ENCODE measurements around the gene C3orf22. TPM values are rescaled to one million over a fixed set of nuclear protein-coding genes. Genes with fewer than 3 reads are reported as not detected.

Gene C3orf22
- total RNA-seq, 1 experiment from 2014 or later = not detected

- no peak overlapping the region for H3K4me2 ChIP-seq (ENCODE audit: low read depth, low read length, poor library complexity, severe bottlenecking)
- H3K4me3 ChIP-seq (ENCODE audit: low read length) = no peak overlapping the region
- H2AFZ ChIP-seq (ENCODE audit: low read length) = no peak overlapping the region
These were observed 57.0 kb downstream of the C3orf22 start for GRCh38 chr3:126501736-126502135.

GRCh38 chr3:126501054-126501453 is 57.7 kb downstream of the C3orf22 start:
- H3K4me3 ChIP-seq (ENCODE audit: low read length) = no peak overlapping the region
- DNase-seq = no peak

More at GRCh38 chr3:126501736-126502135, 57.0 kb downstream of the C3orf22 start:
- Histone ChIP-seq H3K9me2 (replicated peaks; ENCODE audit: insufficient read depth, low read length) (no peaks in the 10 kb centered on the region), H4K20me1 (ENCODE audit: insufficient read depth, low read depth, low read length) (no peaks in the 10 kb centered on the region), H3K27me3 (ENCODE audit: low read length) (no peaks in the 10 kb centered on the region), H3K4me1 (ENCODE audit: low read length) (no peaks in the 10 kb centered on the region), H3K9me3 (ENCODE audit: low read length) (no peaks in the 10 kb centered on the region), H3K79me2 (ENCODE audit: low read length) (no peaks in the 10 kb centered on the region), H3K36me3 (ENCODE audit: insufficient read depth, low read length) (no peaks in the 10 kb centered on the region), H3K27ac (ENCODE audit: low read length) (no peak overlapping the region), H3K9ac (ENCODE audit: low read length) (no peak overlapping the region)
- DNase-seq = no peak

GRCh38 chr3:126500016-126500415 is 58.7 kb downstream of the C3orf22 start:
- DNase-seq = no peak
- Histone ChIP-seq H3K9me3 (ENCODE audit: low read length) (no peaks in the 10 kb centered on the region), H3K9me2 (replicated peaks; ENCODE audit: insufficient read depth, low read length) (no peaks in the 10 kb centered on the region)

More at GRCh38 chr3:126501054-126501453, 57.7 kb downstream of the C3orf22 start:
- H3K27me3 ChIP-seq (ENCODE audit: low read length) = no peaks in the 10 kb centered on the region
- no peaks in the 10 kb centered on the region for H4K20me1 ChIP-seq (ENCODE audit: insufficient read depth, low read depth, low read length)
- no peak overlapping the region for H3K4me2 ChIP-seq (ENCODE audit: low read depth, low read length, poor library complexity, severe bottlenecking)
- no peak overlapping the region for H3K27ac ChIP-seq (ENCODE audit: low read length)
- no peaks in the 10 kb centered on the region for H3K9me3 ChIP-seq (ENCODE audit: low read length)
- no peaks in the 10 kb centered on the region for H3K9me2 ChIP-seq (replicated peaks; ENCODE audit: insufficient read depth, low read length)
- H3K79me2 ChIP-seq (ENCODE audit: low read length) = no peaks in the 10 kb centered on the region
- no peak overlapping the region for H2AFZ ChIP-seq (ENCODE audit: low read length)
- H3K36me3 ChIP-seq (ENCODE audit: insufficient read depth, low read length) = no peaks in the 10 kb centered on the region
- H3K9ac ChIP-seq (ENCODE audit: low read length) = no peak overlapping the region
- H3K4me1 ChIP-seq (ENCODE audit: low read length) = no peaks in the 10 kb centered on the region

More at GRCh38 chr3:126500016-126500415, 58.7 kb downstream of the C3orf22 start:
- H3K36me3 ChIP-seq (ENCODE audit: insufficient read depth, low read length) = no peaks in the 10 kb centered on the region
- no peak overlapping the region for H3K27ac ChIP-seq (ENCODE audit: low read length)
- no peaks in the 10 kb centered on the region for H3K4me1 ChIP-seq (ENCODE audit: low read length)
- no peaks in the 10 kb centered on the region for H3K79me2 ChIP-seq (ENCODE audit: low read length)
- H3K9ac ChIP-seq (ENCODE audit: low read length) = no peak overlapping the region
- no peak overlapping the region for H3K4me3 ChIP-seq (ENCODE audit: low read length)
- H3K4me2 ChIP-seq (ENCODE audit: low read depth, low read length, poor library complexity, severe bottlenecking) = no peak overlapping the region
- H4K20me1 ChIP-seq (ENCODE audit: insufficient read depth, low read depth, low read length) = no peaks in the 10 kb centered on the region
- H3K27me3 ChIP-seq (ENCODE audit: low read length) = no peaks in the 10 kb centered on the region
- no peak overlapping the region for H2AFZ ChIP-seq (ENCODE audit: low read length)

Small RNA genes lying within 50 kb of the gene (small RNA-seq; reads per million reads assigned to genes)
- not detected for gene RNA5SP138

Other genes with a start within 250 kb of the C3orf22 start
- gene KLF15, start 201.5 kb downstream of the C3orf22 start, total RNA-seq (2014; rRNA removed; shearing (Covaris generic); ENCODE audit: low replicate concordance) = not detected in 2 replicates
- not detected in 2 replicates for gene CFAP100, start 164.0 kb downstream of the C3orf22 start, total RNA-seq (2014; rRNA removed; shearing (Covaris generic); ENCODE audit: low replicate concordance)
- gene ZXDC, start 83.0 kb downstream of the C3orf22 start, total RNA-seq (2014; rRNA removed; shearing (Covaris generic); ENCODE audit: low replicate concordance) = 18.9 and 25.6 TPM in 2 replicates
- gene UROC1, start 41.2 kb downstream of the C3orf22 start, total RNA-seq (2014; rRNA removed; shearing (Covaris generic); ENCODE audit: low replicate concordance) = not detected in 2 replicates
- not detected in 2 replicates for gene CHST13, start 34.8 kb downstream of the C3orf22 start, total RNA-seq (2014; rRNA removed; shearing (Covaris generic); ENCODE audit: low replicate concordance)
- not detected in 2 replicates for gene TXNRD3, start 96.2 kb upstream of the C3orf22 start, total RNA-seq (2014; rRNA removed; shearing (Covaris generic); ENCODE audit: low replicate concordance)
- 7.5 and 12.8 TPM in 2 replicates for gene CHCHD6, start 145.3 kb upstream of the C3orf22 start, total RNA-seq (2014; rRNA removed; shearing (Covaris generic); ENCODE audit: low replicate concordance)

Measured in Karpas-422 (cell line).